Activated T-helper 17 cell treated with anti-CD3 and anti-CD28 coated beads, Interleukin-2, amount 50 U/mL, for 72 hours (primary cell): ENCODE measurements around the gene MAGI1. TPM values are rescaled to one million over a fixed set of nuclear protein-coding genes. Genes with fewer than 3 reads are reported as not detected.
"Not testable (repeated sequence)": the region's sequence is repeated elsewhere in the genome, so short reads cannot be mapped to it uniquely, and the experiment has no call there.

ENCODE experiments used
- ATAC-seq: fragments of 150-1000 bp; cut with Tn5 transposase; replicated peaks from 2 replicates; pipeline ENCODE4 v1.10.0; 2021; ENCODE audit warnings: mild to moderate bottlenecking, moderate library complexity
- H3K27ac Mint-ChIP-seq: one replicate; pipeline ENCODE4 v1.8.0; 2022; ENCODE audit warnings: mixed read lengths
- H3K27me3 Mint-ChIP-seq: one replicate; pipeline ENCODE4 v1.8.0; 2022; ENCODE audit warnings: mixed read lengths
- H3K36me3 Mint-ChIP-seq: one replicate; pipeline ENCODE4 v1.8.0; 2022; ENCODE audit warnings: low read depth, mild to moderate bottlenecking, mixed read lengths
- H3K4me1 Mint-ChIP-seq: one replicate; pipeline ENCODE4 v1.8.0; 2022; ENCODE audit warnings: mixed read lengths
- H3K4me3 Mint-ChIP-seq: one replicate; pipeline ENCODE4 v1.8.0; 2022; ENCODE audit warnings: mild to moderate bottlenecking, mixed read lengths
- H3K9me3 Mint-ChIP-seq: one replicate; pipeline ENCODE4 v1.8.0; 2022; ENCODE audit warnings: mixed read lengths
- total RNA-seq, 2 donors: library from RNA; stranded (reverse); gene quantifications; one replicate each; pipeline ENCODE4 v1.2.3, GENCODE V29; 2022

The MAGI1 gene
- total RNA-seq, 2 donors from 2014 or later = 0.06 TPM; not detected in 1

GRCh38 chr3:65896321-65896720 lies 142.4 kb downstream of the MAGI1 start:
- H3K4me3 Mint-ChIP-seq = no peak overlapping the region
- H3K9me3 Mint-ChIP-seq = no peaks in the 10 kb centered on the region
- H3K4me1 Mint-ChIP-seq = no peaks in the 10 kb centered on the region
- ATAC-seq = no peak
- H3K27me3 Mint-ChIP-seq = no peaks in the 10 kb centered on the region
- H3K36me3 Mint-ChIP-seq = no peaks in the 10 kb centered on the region
- no peak overlapping the region for H3K27ac Mint-ChIP-seq

- H3K4me3 Mint-ChIP-seq = no peak overlapping the region
- no peaks in the 10 kb centered on the region for H3K9me3 Mint-ChIP-seq
- no peak for ATAC-seq
- no peaks in the 10 kb centered on the region for H3K27me3 Mint-ChIP-seq
- no peaks in the 10 kb centered on the region for H3K36me3 Mint-ChIP-seq
- H3K27ac Mint-ChIP-seq = no peak overlapping the region
- no peaks in the 10 kb centered on the region for H3K4me1 Mint-ChIP-seq
Observed at GRCh38 chr3:65894679-65895453, 143.9 kb downstream of the MAGI1 start.

- no peaks in the 10 kb centered on the region for H3K9me3 Mint-ChIP-seq
- H3K27ac Mint-ChIP-seq = no peak overlapping the region
- no peaks in the 10 kb centered on the region for H3K36me3 Mint-ChIP-seq
- no peak overlapping the region for H3K4me3 Mint-ChIP-seq
- H3K27me3 Mint-ChIP-seq = no peaks in the 10 kb centered on the region
- no peak for ATAC-seq
- H3K4me1 Mint-ChIP-seq = no peaks in the 10 kb centered on the region
Observed at GRCh38 chr3:65894126-65894525, 144.6 kb downstream of the MAGI1 start.

GRCh38 chr3:65893631-65894030 lies 145.1 kb downstream of the MAGI1 start:
- H3K27ac Mint-ChIP-seq = no peak overlapping the region
- H3K4me1 Mint-ChIP-seq = no peaks in the 10 kb centered on the region
- ATAC-seq = no peak
- H3K9me3 Mint-ChIP-seq = no peaks in the 10 kb centered on the region
- H3K27me3 Mint-ChIP-seq = no peaks in the 10 kb centered on the region
- no peak overlapping the region for H3K4me3 Mint-ChIP-seq
- no peaks in the 10 kb centered on the region for H3K36me3 Mint-ChIP-seq

- not testable (repeated sequence) for ATAC-seq, H3K27me3 Mint-ChIP-seq, H3K27ac Mint-ChIP-seq, H3K4me1 Mint-ChIP-seq, H3K4me3 Mint-ChIP-seq, H3K9me3 Mint-ChIP-seq, H3K36me3 Mint-ChIP-seq
Observed at GRCh38 chr3:65891477-65891876, 147.2 kb downstream of the MAGI1 start.

- no peaks in the 10 kb centered on the region for H3K27me3 Mint-ChIP-seq
Observed at GRCh38 chr3:65890328-65890727, 148.4 kb downstream of the MAGI1 start.

GRCh38 chr3:65889707-65890099 lies 149.0 kb downstream of the MAGI1 start:
- Mint-ChIP-seq H3K9me3 (no peaks in the 10 kb centered on the region), H3K36me3 (no peaks in the 10 kb centered on the region), H3K27ac (no peak overlapping the region), H3K4me3 (no peak overlapping the region), H3K4me1 (no peaks in the 10 kb centered on the region), H3K27me3 (no peaks in the 10 kb centered on the region)
- ATAC-seq = no peak

More at GRCh38 chr3:65890328-65890727, 148.4 kb downstream of the MAGI1 start:
- Mint-ChIP-seq H3K9me3 (no peaks in the 10 kb centered on the region), H3K27ac (no peak overlapping the region), H3K36me3 (no peaks in the 10 kb centered on the region), H3K4me3 (no peak overlapping the region), H3K4me1 (no peaks in the 10 kb centered on the region)
- ATAC-seq = no peak

- no peaks in the 10 kb centered on the region for H3K36me3 Mint-ChIP-seq
- H3K9me3 Mint-ChIP-seq = no peaks in the 10 kb centered on the region
- H3K27ac Mint-ChIP-seq = no peak overlapping the region
- no peaks in the 10 kb centered on the region for H3K4me1 Mint-ChIP-seq
- H3K27me3 Mint-ChIP-seq = no peaks in the 10 kb centered on the region
- no peak for ATAC-seq
- no peak overlapping the region for H3K4me3 Mint-ChIP-seq
Observed at GRCh38 chr3:65888980-65889706, 149.6 kb downstream of the MAGI1 start.

- Mint-ChIP-seq H3K4me3 (no peak overlapping the region), H3K36me3 (no peaks in the 10 kb centered on the region)
Observed at GRCh38 chr3:65888196-65888595, 150.5 kb downstream of the MAGI1 start.

GRCh38 chr3:65886391-65886790 lies 152.3 kb downstream of the MAGI1 start:
- Mint-ChIP-seq H3K9me3 (peaks cover 4% of the 10 kb centered on the region), H3K4me3 (no peak overlapping the region), H3K27ac (no peak overlapping the region), H3K4me1 (no peaks in the 10 kb centered on the region), H3K36me3 (no peaks in the 10 kb centered on the region), H3K27me3 (peaks cover 3% of the 10 kb centered on the region)
- ATAC-seq = no peak

More at GRCh38 chr3:65888196-65888595, 150.5 kb downstream of the MAGI1 start:
- ATAC-seq = no peak
- Mint-ChIP-seq H3K27ac (no peak overlapping the region), H3K27me3 (no peaks in the 10 kb centered on the region), H3K9me3 (no peaks in the 10 kb centered on the region), H3K4me1 (no peaks in the 10 kb centered on the region)

GRCh38 chr3:65884071-65884470 lies 154.6 kb downstream of the MAGI1 start:
- no peak overlapping the region for H3K27ac Mint-ChIP-seq
- H3K4me3 Mint-ChIP-seq = no peak overlapping the region
- peaks cover 3% of the 10 kb centered on the region for H3K27me3 Mint-ChIP-seq
- no peaks in the 10 kb centered on the region for H3K36me3 Mint-ChIP-seq
- no peaks in the 10 kb centered on the region for H3K4me1 Mint-ChIP-seq
- peaks cover 4% of the 10 kb centered on the region for H3K9me3 Mint-ChIP-seq
- ATAC-seq = no peak

- no peak for ATAC-seq
- H3K9me3 Mint-ChIP-seq = peaks cover 4% of the 10 kb centered on the region
- H3K36me3 Mint-ChIP-seq = no peaks in the 10 kb centered on the region
- H3K4me1 Mint-ChIP-seq = no peaks in the 10 kb centered on the region
- peaks cover 3% of the 10 kb centered on the region for H3K27me3 Mint-ChIP-seq
- no peak overlapping the region for H3K4me3 Mint-ChIP-seq
- no peak overlapping the region for H3K27ac Mint-ChIP-seq
Observed at GRCh38 chr3:65883613-65884012, 155.1 kb downstream of the MAGI1 start.

GRCh38 chr3:65880350-65880749 lies 158.4 kb downstream of the MAGI1 start:
- Mint-ChIP-seq H3K4me1 (no peaks in the 10 kb centered on the region), H3K27ac (no peak overlapping the region), H3K9me3 (peaks cover 8% of the 10 kb centered on the region), H3K36me3 (no peaks in the 10 kb centered on the region), H3K4me3 (no peak overlapping the region), H3K27me3 (peaks cover 3% of the 10 kb centered on the region)
- no peak for ATAC-seq

- Mint-ChIP-seq H3K4me3 (no peak overlapping the region), H3K9me3 (peaks cover 8% of the 10 kb centered on the region), H3K27ac (no peak overlapping the region), H3K36me3 (no peaks in the 10 kb centered on the region), H3K4me1 (no peaks in the 10 kb centered on the region), H3K27me3 (peaks cover 3% of the 10 kb centered on the region)
- no peak for ATAC-seq
Observed at GRCh38 chr3:65879372-65879771, 159.3 kb downstream of the MAGI1 start.

GRCh38 chr3:65878831-65879230 lies 159.9 kb downstream of the MAGI1 start:
- no peak overlapping the region for H3K27ac Mint-ChIP-seq
- H3K4me3 Mint-ChIP-seq = no peak overlapping the region
- H3K27me3 Mint-ChIP-seq = peaks cover 3% of the 10 kb centered on the region
- ATAC-seq = no peak
- no peaks in the 10 kb centered on the region for H3K36me3 Mint-ChIP-seq
- H3K4me1 Mint-ChIP-seq = no peaks in the 10 kb centered on the region
- peaks cover 8% of the 10 kb centered on the region for H3K9me3 Mint-ChIP-seq
